NT2/D1 (cell line): ENCODE data around the gene CDH4.

Experiments
- DNase-seq: peaks from one replicate; pipeline ENCODE4 v3.0.0-alpha.2; 2011; ENCODE audit warnings: low read depth, low spot score
- H3K27me3 ChIP-seq: 2 replicates; pipeline ENCODE4 v1.6.0; 2011; ENCODE audit warnings: mild to moderate bottlenecking; ENCODE audit not compliant: insufficient read length, insufficient read depth
- H3K36me3 ChIP-seq: 2 replicates; pipeline ENCODE4 v1.6.1; 2011; ENCODE audit warnings: mild to moderate bottlenecking, low read length, mixed read lengths; ENCODE audit not compliant: insufficient read depth, insufficient read length
- H3K4me1 ChIP-seq: 2 replicates; pipeline ENCODE4 v1.5.1; 2011; ENCODE audit not compliant: insufficient read depth, insufficient read length
- H3K4me3 ChIP-seq: 2 replicates; pipeline ENCODE4 v1.5.1; 2011; ENCODE audit warnings: low read depth; ENCODE audit not compliant: insufficient read length
- H3K9ac ChIP-seq: 2 replicates; pipeline ENCODE4 v1.6.0; 2011; ENCODE audit warnings: low read depth; ENCODE audit not compliant: insufficient read length
- H3K9me3 ChIP-seq: 2 replicates; pipeline ENCODE4 v1.5.1; 2011; ENCODE audit warnings: mild to moderate bottlenecking, low read length; ENCODE audit not compliant: insufficient read depth
- SUZ12 ChIP-seq: IDR thresholded peaks from 2 replicates; pipeline ENCODE4 v1.6.1; 2011; ENCODE audit not compliant: insufficient read length, insufficient read depth; ENCODE audit errors: extremely low read depth
- YY1 ChIP-seq: IDR thresholded peaks from 2 replicates; pipeline ENCODE4 v1.6.1; 2011; ENCODE audit not compliant: insufficient read length, insufficient read depth
- ZNF274 ChIP-seq: IDR thresholded peaks from 2 replicates; pipeline ENCODE4 v1.6.1; 2011; ENCODE audit warnings: mild to moderate bottlenecking, low read depth, low read length

CDH4 gene

DNA sequence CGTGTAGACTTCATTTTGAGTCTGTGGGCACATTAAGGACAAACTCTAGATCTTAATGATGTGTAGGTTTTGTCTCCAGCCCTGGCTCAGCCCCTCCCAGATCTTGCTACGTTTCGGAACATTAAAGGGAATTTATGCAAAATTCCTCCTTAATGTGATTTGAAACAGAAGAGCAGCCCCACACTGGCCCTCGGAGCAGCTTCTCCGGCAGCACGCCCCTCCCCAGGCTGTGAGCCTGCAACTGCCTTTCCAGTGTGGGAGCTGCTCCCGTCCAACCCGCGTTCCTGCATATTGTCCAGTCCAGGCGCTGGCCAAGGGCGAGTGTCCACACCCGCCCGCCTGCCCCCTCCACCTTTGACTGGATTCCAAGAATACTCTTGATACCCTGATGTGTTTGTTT is 556.4 kb downstream of the CDH4 start:
- Histone ChIP-seq H3K9me3 (no peaks in the 10 kb centered on the region), H3K4me1 (peaks cover 11% of the 10 kb centered on the region), H3K4me3 (no peak overlapping the region), H3K9ac (no peak overlapping the region), H3K36me3 (no peaks in the 10 kb centered on the region), H3K27me3 (peaks cover 66% of the 10 kb centered on the region)
- TF ChIP-seq ZNF274 (no peak), YY1 (no peak), SUZ12 (no peak)
- DNase-seq: no peak

DNA sequence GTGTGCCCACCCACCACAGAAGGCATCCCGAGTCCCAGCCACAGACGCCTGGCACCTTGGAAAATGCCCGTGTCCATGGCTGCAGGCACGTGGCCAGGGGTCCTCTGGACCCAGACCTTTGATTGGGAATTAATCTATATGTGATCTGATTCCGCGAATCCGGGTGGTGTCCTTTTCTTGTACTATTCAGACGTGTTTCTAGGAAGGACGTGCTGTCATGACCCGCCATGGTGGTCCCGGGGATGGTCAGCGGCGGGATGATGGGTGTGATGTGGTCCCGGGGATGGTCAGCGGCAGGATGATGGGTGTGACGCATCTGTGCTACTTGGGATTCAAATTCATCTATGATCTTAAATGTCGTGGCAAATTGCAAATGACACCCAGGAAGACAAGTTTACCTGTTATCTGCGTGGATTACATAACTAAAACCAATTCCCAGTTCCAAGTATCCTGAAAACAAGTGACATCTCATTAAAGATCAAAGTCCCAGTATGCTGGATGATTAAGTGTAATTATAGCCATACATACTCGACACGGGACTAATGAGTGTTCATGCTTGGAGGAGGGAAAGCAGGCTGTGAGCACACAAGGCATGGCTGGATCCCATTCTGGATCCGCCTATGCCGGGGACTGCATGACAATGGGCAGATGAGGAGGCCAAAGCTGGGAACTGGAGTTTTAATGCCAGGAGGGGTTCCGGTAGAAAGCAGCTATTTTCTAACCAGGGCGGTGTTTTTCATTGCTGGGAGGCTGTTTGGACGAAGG is 557.1 kb downstream of the CDH4 start:
- H3K27me3 ChIP-seq: peaks cover 62% of the 10 kb centered on the region
- H3K9me3 ChIP-seq: no peaks in the 10 kb centered on the region
- H3K4me1 ChIP-seq: peaks cover 7% of the 10 kb centered on the region
- no peak overlapping the region for H3K4me3 ChIP-seq
- no peak for DNase-seq
- H3K36me3 ChIP-seq: no peaks in the 10 kb centered on the region
- H3K9ac ChIP-seq: no peak overlapping the region
- no peak for TF ChIP-seq ZNF274
- TF ChIP-seq SUZ12: no peak
- TF ChIP-seq YY1: no peak

DNA sequence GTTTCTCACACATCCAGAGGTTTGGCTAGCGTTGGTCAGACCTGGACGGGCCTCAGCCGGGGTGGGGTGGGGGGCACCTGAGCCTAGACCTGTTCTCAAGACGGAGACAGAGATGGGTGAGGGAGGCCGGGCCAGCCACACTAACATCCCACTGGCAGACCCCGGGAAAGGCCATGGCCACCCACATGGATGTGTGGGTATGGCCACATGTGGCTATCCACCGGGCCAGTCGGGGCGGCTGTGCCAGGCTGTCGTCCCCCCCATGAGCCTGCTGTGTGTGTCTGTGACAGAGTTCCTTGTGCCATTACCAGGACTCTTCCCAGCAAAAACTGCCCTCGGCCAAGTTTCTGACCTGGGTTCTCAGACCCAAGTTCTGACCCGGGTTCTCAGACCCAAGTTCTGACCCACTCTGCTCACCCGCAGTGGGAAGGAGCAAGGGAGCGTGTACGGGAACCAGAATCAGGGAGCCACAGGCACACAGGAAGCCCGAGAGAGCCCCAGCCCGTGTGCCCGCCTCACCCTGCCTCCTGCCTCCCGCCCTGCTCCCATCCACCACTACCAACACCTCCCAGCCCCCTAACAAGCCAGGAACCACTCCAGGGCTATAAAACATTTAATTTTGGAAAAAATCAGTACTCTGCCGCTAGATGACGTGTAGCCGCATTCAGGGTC is 558.1 kb downstream of the CDH4 start:
- TF ChIP-seq SUZ12 (no peak), YY1 (no peak), ZNF274 (no peak)
- H3K27me3 ChIP-seq: peaks cover 52% of the 10 kb centered on the region

DNA sequence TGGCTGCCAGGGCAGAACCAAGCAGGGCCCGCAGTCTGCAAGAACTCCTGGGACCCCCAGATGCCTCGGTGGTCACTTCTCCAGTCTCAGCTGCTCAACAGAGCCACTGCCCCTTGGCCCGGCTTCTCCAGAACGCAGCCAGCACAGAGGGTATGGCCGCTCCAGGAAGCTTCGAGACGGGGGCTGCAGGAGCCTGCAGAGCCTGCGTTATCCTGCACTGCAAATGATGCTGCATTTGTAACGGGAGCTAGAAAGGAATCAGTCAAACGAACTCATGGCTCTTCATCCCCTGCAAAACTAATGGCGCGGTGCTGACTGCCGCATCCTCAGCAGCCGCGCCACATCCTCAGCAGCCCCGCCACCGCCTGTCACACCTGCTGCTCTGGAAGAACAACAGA is 558.7 kb downstream of the CDH4 start:
- no peak for DNase-seq
- no peak for TF ChIP-seq YY1
- no peak for TF ChIP-seq SUZ12
- TF ChIP-seq ZNF274: no peak
- Histone ChIP-seq H3K9me3 (no peaks in the 10 kb centered on the region), H3K4me1 (peaks cover 6% of the 10 kb centered on the region), H3K36me3 (no peaks in the 10 kb centered on the region), H3K27me3 (peaks cover 48% of the 10 kb centered on the region), H3K9ac (no peak overlapping the region), H3K4me3 (no peak overlapping the region)

More for the DNA sequence above, 558.1 kb downstream of the CDH4 start:
- no peak for DNase-seq
- no peaks in the 10 kb centered on the region for H3K36me3 ChIP-seq
- H3K9me3 ChIP-seq: no peaks in the 10 kb centered on the region
- H3K9ac ChIP-seq: no peak overlapping the region
- H3K4me3 ChIP-seq: no peak overlapping the region
- peaks cover 6% of the 10 kb centered on the region for H3K4me1 ChIP-seq

DNA sequence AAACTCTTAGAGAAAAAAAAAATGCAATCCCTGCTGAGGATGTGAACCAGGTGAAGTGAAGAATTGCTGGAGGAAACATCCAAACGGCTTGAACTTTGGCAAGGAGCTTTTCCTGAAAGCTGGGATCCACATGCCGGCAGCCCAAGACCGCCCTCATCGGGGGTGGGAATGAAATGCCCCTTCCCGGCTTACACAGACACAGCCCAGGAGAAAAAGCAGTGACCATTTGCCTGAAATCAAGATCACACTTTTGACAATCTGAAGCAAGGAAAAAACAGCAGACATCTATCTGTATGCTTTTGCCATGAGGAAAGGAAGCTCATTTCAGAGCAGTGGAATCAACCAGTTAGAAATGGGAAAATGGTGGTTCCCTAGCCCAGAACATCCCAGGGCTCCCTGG is 559.1 kb downstream of the CDH4 start:
- TF ChIP-seq ZNF274: no peak
- no peak for TF ChIP-seq YY1
- no peak for TF ChIP-seq SUZ12
- DNase-seq: no peak
- H3K27me3 ChIP-seq: peaks cover 48% of the 10 kb centered on the region
- H3K4me1 ChIP-seq: peaks cover 6% of the 10 kb centered on the region
- H3K9ac ChIP-seq: no peak overlapping the region
- no peaks in the 10 kb centered on the region for H3K36me3 ChIP-seq
- H3K4me3 ChIP-seq: no peak overlapping the region
- H3K9me3 ChIP-seq: no peaks in the 10 kb centered on the region

DNA sequence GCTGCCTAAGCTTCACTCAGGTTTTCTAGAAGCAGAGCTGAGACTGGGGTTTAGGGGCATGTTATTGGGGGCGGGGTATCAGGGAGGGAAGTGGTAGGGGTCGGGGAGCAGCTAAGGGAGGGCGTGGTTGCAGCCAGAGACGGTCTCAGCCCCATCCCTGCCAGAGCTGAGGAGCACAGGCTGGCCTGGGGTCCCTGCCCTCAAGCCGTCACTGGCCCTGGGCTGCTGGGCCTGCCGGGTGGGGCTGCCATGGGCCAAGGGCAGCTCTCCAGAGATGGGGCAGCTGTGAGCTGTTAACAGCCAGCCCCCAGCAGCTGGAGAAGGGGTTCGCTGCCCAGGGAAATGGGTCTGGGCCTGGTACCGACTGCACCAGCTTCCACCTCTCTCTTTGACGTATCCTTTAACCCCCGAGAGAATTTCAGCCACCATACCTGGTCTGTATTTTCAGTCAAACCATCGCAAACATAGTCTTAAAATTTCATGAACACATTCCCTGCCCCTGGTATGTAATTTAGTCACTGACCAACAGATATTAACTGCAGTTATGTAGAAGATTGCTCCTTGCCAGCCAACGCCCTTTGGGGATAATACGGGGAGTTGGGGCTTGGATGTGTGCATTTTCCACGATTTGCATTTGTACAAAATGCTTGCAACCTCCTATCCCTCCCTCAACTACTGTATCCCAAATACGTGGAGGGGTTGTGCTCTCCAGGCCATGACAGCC is 560.2 kb downstream of the CDH4 start:
- H3K4me1 ChIP-seq: peaks cover 6% of the 10 kb centered on the region
- no peak for DNase-seq
- no peak overlapping the region for H3K9ac ChIP-seq
- peaks cover 47% of the 10 kb centered on the region for H3K27me3 ChIP-seq
- H3K36me3 ChIP-seq: no peaks in the 10 kb centered on the region
- no peak overlapping the region for H3K4me3 ChIP-seq
- TF ChIP-seq ZNF274 (no peak), YY1 (no peak)
- H3K9me3 ChIP-seq: no peaks in the 10 kb centered on the region

DNA sequence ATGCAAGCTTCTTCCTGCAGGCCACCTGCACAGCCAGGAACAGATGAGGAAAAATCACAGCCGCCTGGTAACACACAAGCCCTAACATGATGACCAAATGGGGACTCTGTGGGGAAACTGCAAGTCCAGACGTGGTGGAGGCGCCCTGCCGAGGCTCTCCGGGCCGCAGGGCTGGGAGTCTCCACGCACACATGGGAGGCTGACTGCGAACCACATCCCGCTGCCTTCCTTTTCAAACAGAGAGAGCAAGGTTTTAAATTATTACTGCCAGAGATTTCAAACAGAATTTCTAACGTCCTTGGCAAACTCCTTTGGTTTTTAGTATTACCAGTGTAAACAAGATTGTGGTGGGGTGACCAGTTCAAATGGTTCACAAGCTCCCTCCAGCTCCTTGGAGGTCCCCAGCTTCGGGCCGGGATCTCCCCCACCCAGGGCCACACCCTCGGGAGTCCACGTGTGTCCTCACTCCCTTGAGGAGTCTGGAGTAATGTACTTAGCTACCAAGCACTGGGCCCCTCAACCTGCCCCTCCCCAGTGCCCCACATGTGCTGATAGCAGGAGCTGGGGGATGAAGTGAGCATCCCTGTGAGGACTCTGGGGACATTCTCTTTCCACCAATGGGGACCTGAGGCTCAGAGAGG is 560.9 kb downstream of the CDH4 start:
- DNase-seq: no peak
- H3K27me3 ChIP-seq: peaks cover 43% of the 10 kb centered on the region
- no peaks in the 10 kb centered on the region for H3K9me3 ChIP-seq
- H3K4me1 ChIP-seq: peaks cover 9% of the 10 kb centered on the region
- TF ChIP-seq SUZ12: no peak
- no peak for TF ChIP-seq ZNF274
- no peak for TF ChIP-seq YY1
- no peaks in the 10 kb centered on the region for H3K36me3 ChIP-seq
- H3K4me3 ChIP-seq: no peak overlapping the region
- H3K9ac ChIP-seq: no peak overlapping the region
